Thymus (tissue), 11 donors: ENCODE results near the gene ALDH3A2. TPM values are rescaled to one million over a fixed set of nuclear protein-coding genes. Genes with fewer than 3 reads are reported as not detected.
"Not testable (repeated sequence)": the region's sequence is repeated elsewhere in the genome, so short reads cannot be mapped to it uniquely, and the experiment has no call there.

Experiments used
- DNase-seq, 9 donors: peaks; one replicate each; pipeline ENCODE4 v3.0.0-alpha.2; 2013; ENCODE audit warnings: low spot score in 9 of 9, low read depth in 6 of 9, missing footprints in 1 of 9
- H3K27ac ChIP-seq, 2 donors: one replicate each; pipeline ENCODE4 v1.5.1; 2013; ENCODE audit warnings: control low read depth in 1 of 2, low read depth in 1 of 2, low read length in 1 of 2, mild to moderate bottlenecking in 1 of 2, moderate library complexity in 1 of 2
- H3K27me3 ChIP-seq, 2 donors: one replicate each; pipeline ENCODE4 v1.5.1; 2013; ENCODE audit warnings: low read length in 1 of 2; ENCODE audit not compliant: control insufficient read depth in 2 of 2, insufficient read depth in 1 of 2
- H3K36me3 ChIP-seq, 2 donors: one replicate each; pipeline ENCODE4 v1.5.1; 2013; ENCODE audit warnings: low read length in 1 of 2, mild to moderate bottlenecking in 1 of 2, moderate library complexity in 1 of 2; ENCODE audit not compliant: control insufficient read depth in 2 of 2, insufficient read depth in 2 of 2
- H3K4me1 ChIP-seq, 2 donors: one replicate each; pipeline ENCODE4 v1.5.1; 2013; ENCODE audit warnings: low read length in 2 of 2; ENCODE audit not compliant: control insufficient read depth in 2 of 2, insufficient read depth in 2 of 2
- H3K4me3 ChIP-seq, 2 donors: one replicate each; pipeline ENCODE4 v1.5.1; 2013; ENCODE audit warnings: low read length in 2 of 2, control low read depth in 1 of 2, mild to moderate bottlenecking in 1 of 2
- H3K9me3 ChIP-seq, 2 donors: one replicate each; pipeline ENCODE4 v1.5.1; 2013; ENCODE audit warnings: low read length in 1 of 2, mild to moderate bottlenecking in 1 of 2; ENCODE audit not compliant: control insufficient read depth in 2 of 2, insufficient read depth in 1 of 2
- WGBS: extraction: QIAGEN DNeasy Blood & Tissue Kit; methylation state at CpG from one replicate; pipeline ENCODE4 v1.1.7; 2013; 5-methylcytosine and 5-hydroxymethylcytosine counted together
- polyA plus RNA-seq: library from polyadenylated mRNA; stranded (reverse); fragments of 200-250 nt; gene quantifications from one replicate; pipeline ENCODE4 v1.2.3, GENCODE V29; 2013
- total RNA-seq: library from RNA; stranded (reverse); fragments of 120-200 nt; gene quantifications from one replicate; pipeline ENCODE4 v1.2.4, GENCODE V29; 2013
- donor health status: healthy.

Gene ALDH3A2
- total and polyA plus RNA-seq, 2 donors, result 19.9 to 50.9 TPM

DNA sequence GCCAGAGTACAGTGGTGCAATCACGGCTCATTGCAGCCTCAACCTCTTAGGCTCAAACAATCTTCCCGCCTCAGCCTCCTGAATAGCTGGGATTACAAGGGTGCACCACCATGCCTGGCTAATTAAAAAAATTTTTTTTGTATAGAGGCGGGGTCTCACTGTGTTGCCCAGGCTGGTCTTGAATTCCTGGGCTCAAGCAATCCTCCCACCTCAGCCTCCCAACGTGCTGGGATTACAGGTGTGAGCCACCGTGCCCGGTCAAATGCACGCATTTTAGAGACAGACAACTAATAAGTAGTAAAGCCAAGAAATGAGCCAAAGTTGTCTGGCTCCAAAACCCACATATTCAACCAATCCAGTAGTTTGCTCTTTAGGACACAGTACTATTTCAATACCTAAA is 21.1 kb downstream of the ALDH3A2 start:
- H3K36me3 ChIP-seq, H3K27me3 ChIP-seq, H3K4me1 ChIP-seq, DNase-seq, H3K4me3 ChIP-seq, H3K9me3 ChIP-seq, H3K27ac ChIP-seq: not testable (repeated sequence)
- WGBS, result 97% methylated on average over 7 of the region's 7 CpGs

GRCh38 chr17:19670908-19671307 is 22.4 kb downstream of the ALDH3A2 start:
- Histone ChIP-seq H3K27ac (no peak overlapping the region), H3K36me3 (peaks cover 0 to 3% of the 10 kb centered on the region in 2 donors), H3K27me3 (no peaks in the 10 kb centered on the region), H3K4me3 (no peak overlapping the region), H3K9me3 (no peaks in the 10 kb centered on the region), H3K4me1 (no peaks in the 10 kb centered on the region)
- DNase-seq, result no peak
- 94% methylated on average over 2 of the region's 2 CpGs for WGBS

GRCh38 chr17:19671433-19671832 is 22.9 kb downstream of the ALDH3A2 start:
- H3K4me3 ChIP-seq, result no peak overlapping the region
- no peak for DNase-seq
- peaks cover 0 to 3% of the 10 kb centered on the region in 2 donors for H3K36me3 ChIP-seq
- H3K27me3 ChIP-seq, result no peaks in the 10 kb centered on the region
- WGBS, result 95% methylated on average over 4 of the region's 4 CpGs
- no peaks in the 10 kb centered on the region for H3K9me3 ChIP-seq
- no peak overlapping the region for H3K27ac ChIP-seq
- no peaks in the 10 kb centered on the region for H3K4me1 ChIP-seq

- H3K4me3 ChIP-seq, result no peak overlapping the region
- 91% methylated on average over 5 of the region's 5 CpGs for WGBS
- H3K36me3 ChIP-seq, result peaks cover 0 to 3% of the 10 kb centered on the region in 2 donors
- no peaks in the 10 kb centered on the region for H3K4me1 ChIP-seq
- no peak for DNase-seq
- H3K27ac ChIP-seq, result no peak overlapping the region
- no peaks in the 10 kb centered on the region for H3K27me3 ChIP-seq
- H3K9me3 ChIP-seq, result no peaks in the 10 kb centered on the region
These were observed 23.6 kb downstream of the ALDH3A2 start for GRCh38 chr17:19672009-19672750.

DNA sequence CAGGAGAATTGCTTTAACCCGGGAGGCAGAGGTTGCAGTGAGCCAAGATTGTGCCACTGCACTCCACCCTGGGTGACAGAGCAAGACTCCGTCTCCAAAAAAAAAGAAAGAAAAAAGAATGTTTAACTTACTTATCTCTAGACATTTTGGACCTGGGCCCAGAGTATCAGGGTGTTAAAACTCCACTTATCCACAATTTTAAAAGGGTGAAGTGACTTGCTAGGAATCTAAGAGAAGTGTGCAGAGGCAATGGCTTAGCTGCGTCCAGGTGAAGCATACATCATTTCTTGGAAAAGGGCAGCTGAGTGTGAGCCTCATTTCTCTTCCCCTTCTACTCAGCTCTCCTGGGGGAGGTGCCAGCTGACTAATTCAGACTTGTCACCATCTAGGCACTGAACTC is 25.1 kb downstream of the ALDH3A2 start:
- DNase-seq, result no peak
- no peaks in the 10 kb centered on the region for H3K9me3 ChIP-seq
- H3K36me3 ChIP-seq, result peaks cover 0 to 3% of the 10 kb centered on the region in 2 donors
- H3K4me1 ChIP-seq, result no peaks in the 10 kb centered on the region
- no peak overlapping the region for H3K27ac ChIP-seq
- H3K27me3 ChIP-seq, result no peaks in the 10 kb centered on the region
- 92% methylated on average over 3 of the region's 3 CpGs for WGBS
- H3K4me3 ChIP-seq, result no peak overlapping the region

- peaks cover 0 to 3% of the 10 kb centered on the region in 2 donors for H3K36me3 ChIP-seq
These were observed 28.3 kb downstream of the ALDH3A2 start for GRCh38 chr17:19676896-19677295.

GRCh38 chr17:19677736-19678379 is 29.3 kb downstream of the ALDH3A2 start:
- 97% methylated on average over 5 of the region's 5 CpGs for WGBS
- no peaks in the 10 kb centered on the region for H3K27me3 ChIP-seq
- no peak overlapping the region for H3K27ac ChIP-seq
- DNase-seq, result no peak
- no peak overlapping the region for H3K4me3 ChIP-seq
- H3K4me1 ChIP-seq, result no peaks in the 10 kb centered on the region
- no peaks in the 10 kb centered on the region for H3K9me3 ChIP-seq
- H3K36me3 ChIP-seq, result peaks cover 0 to 3% of the 10 kb centered on the region in 2 donors

More at GRCh38 chr17:19676896-19677295, 28.3 kb downstream of the ALDH3A2 start:
- no peaks in the 10 kb centered on the region for H3K9me3 ChIP-seq
- no peaks in the 10 kb centered on the region for H3K4me1 ChIP-seq
- no peak overlapping the region for H3K27ac ChIP-seq
- DNase-seq, result no peak
- no peaks in the 10 kb centered on the region for H3K27me3 ChIP-seq
- no peak overlapping the region for H3K4me3 ChIP-seq
- WGBS, result 98% methylated on average over 4 of the region's 4 CpGs

GRCh38 chr17:19678581-19679453 is 30.3 kb downstream of the ALDH3A2 start:
- Histone ChIP-seq H3K9me3 (no peaks in the 10 kb centered on the region), H3K27ac (no peak overlapping the region), H3K4me3 (no peak overlapping the region), H3K4me1 (no peaks in the 10 kb centered on the region), H3K27me3 (no peaks in the 10 kb centered on the region), H3K36me3 (peaks cover 0 to 3% of the 10 kb centered on the region in 2 donors)
- 96% methylated on average over 18 of the region's 18 CpGs for WGBS
- DNase-seq, result no peak

DNA sequence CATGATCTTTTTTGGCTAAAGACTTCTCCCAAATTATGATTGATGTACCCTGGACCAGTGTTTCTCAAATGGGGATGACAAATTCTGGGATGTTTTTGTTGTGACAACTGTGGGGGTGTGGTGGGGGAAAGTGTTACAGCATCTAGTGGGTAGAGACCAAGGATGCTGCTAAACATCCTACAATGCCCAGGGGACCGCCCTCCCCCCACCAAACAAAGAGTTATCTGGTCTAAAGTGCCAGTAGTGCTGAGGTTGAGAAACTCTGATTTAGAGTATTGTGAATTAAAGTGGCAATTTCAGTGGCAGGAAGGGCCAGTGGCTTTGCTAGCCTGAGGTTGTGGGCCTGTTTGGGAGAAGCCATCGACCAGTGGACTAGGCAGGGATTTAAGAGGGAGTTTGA is 34.6 kb downstream of the ALDH3A2 start:
- DNase-seq, result no peak
- H3K27me3 ChIP-seq, result no peaks in the 10 kb centered on the region

More for the DNA sequence above, 34.6 kb downstream of the ALDH3A2 start:
- 97% methylated on average over 2 of the region's 2 CpGs for WGBS
- Histone ChIP-seq H3K9me3 (no peaks in the 10 kb centered on the region), H3K4me1 (no peaks in the 10 kb centered on the region), H3K36me3 (no peaks in the 10 kb centered on the region), H3K27ac (no peak overlapping the region), H3K4me3 (no peak overlapping the region)
